ENCODE measurements around the gene TLR1. TPM values are rescaled to one million over a fixed set of nuclear protein-coding genes. Genes with fewer than 3 reads are reported as not detected.

The TLR1 gene
- polyA plus RNA-seq, 1 experiment: 0.05 TPM

- Histone ChIP-seq H3K4me3 (ENCODE audit: low read depth, low read length) (no peak overlapping the region), H3K27me3 (ENCODE audit: control insufficient read depth, insufficient read depth, low read length) (no peaks in the 10 kb centered on the region), H3K36me3 (ENCODE audit: control insufficient read depth, insufficient read depth, low read length) (no peaks in the 10 kb centered on the region)
- DNase-seq (ENCODE audit: low read depth): no peak
- POLR2A ChIA-PET: no interaction called here
- TF ChIP-seq CTCF (IDR thresholded peaks at IDR 0.05; ENCODE audit: insufficient read depth, low read depth, low read length): peak; percentile 64
- CTCF ChIA-PET: interaction anchor here (0.7 to 12.0 kb wide), 27 partner anchors 10 to 1117 kb away, joined by 3 to 113 read pairs (median 5); partner anchors contain the start of genes FAM114A1, TLR1 and TLR10
Measured at GRCh38 chr4:38759113-38759789, 45.3 kb downstream of the TLR1 start.

GRCh38 chr4:38757945-38758600 lies 46.5 kb downstream of the TLR1 start:
- no peak for DNase-seq (ENCODE audit: low read depth)
- peak; percentile 25; the same call in 1 of the 2 replicates for TF ChIP-seq CTCF (IDR thresholded peaks at IDR 0.05; ENCODE audit: insufficient read depth, low read depth, low read length)
- no peaks in the 10 kb centered on the region for H3K27me3 ChIP-seq (ENCODE audit: control insufficient read depth, insufficient read depth, low read length)
- POLR2A ChIA-PET: no interaction called here
- CTCF ChIA-PET: interaction anchor here (0.8 to 12.0 kb wide), 7 partner anchors 13 to 711 kb away, joined by 3 to 113 read pairs (median 9); partner anchors contain the start of genes TLR1 and TLR10
- no peaks in the 10 kb centered on the region for H3K36me3 ChIP-seq (ENCODE audit: control insufficient read depth, insufficient read depth, low read length)
- no peak overlapping the region for H3K4me3 ChIP-seq (ENCODE audit: low read depth, low read length)

GRCh38 chr4:38752941-38753806 lies 51.4 kb downstream of the TLR1 start:
- no peak overlapping the region for H3K4me3 ChIP-seq (ENCODE audit: low read depth, low read length)
- H3K27me3 ChIP-seq (ENCODE audit: control insufficient read depth, insufficient read depth, low read length): no peaks in the 10 kb centered on the region
- DNase-seq (ENCODE audit: low read depth): peak; percentile 99
- no peak for TF ChIP-seq CTCF (IDR thresholded peaks at IDR 0.05; ENCODE audit: insufficient read depth, low read depth, low read length)
- no peaks in the 10 kb centered on the region for H3K36me3 ChIP-seq (ENCODE audit: control insufficient read depth, insufficient read depth, low read length)
- CTCF ChIA-PET: no interaction called here
- POLR2A ChIA-PET: no interaction called here

GRCh38 chr4:38752372-38752940 lies 52.1 kb downstream of the TLR1 start:
- ChIA-PET POLR2A (no interaction called here), CTCF (no interaction called here)
- H3K27me3 ChIP-seq (ENCODE audit: control insufficient read depth, insufficient read depth, low read length): no peaks in the 10 kb centered on the region
- no peak for TF ChIP-seq CTCF (IDR thresholded peaks at IDR 0.05; ENCODE audit: insufficient read depth, low read depth, low read length)
- H3K4me3 ChIP-seq (ENCODE audit: low read depth, low read length): no peak overlapping the region
- DNase-seq (ENCODE audit: low read depth): no peak
- H3K36me3 ChIP-seq (ENCODE audit: control insufficient read depth, insufficient read depth, low read length): no peaks in the 10 kb centered on the region

Data from BJ (cell line).